ENCODE data around the gene IQGAP2.
"Not testable (repeated sequence)": the region's sequence is repeated elsewhere in the genome, so short reads cannot be mapped to it uniquely, and the experiment has no call there.

The IQGAP2 gene

DNA sequence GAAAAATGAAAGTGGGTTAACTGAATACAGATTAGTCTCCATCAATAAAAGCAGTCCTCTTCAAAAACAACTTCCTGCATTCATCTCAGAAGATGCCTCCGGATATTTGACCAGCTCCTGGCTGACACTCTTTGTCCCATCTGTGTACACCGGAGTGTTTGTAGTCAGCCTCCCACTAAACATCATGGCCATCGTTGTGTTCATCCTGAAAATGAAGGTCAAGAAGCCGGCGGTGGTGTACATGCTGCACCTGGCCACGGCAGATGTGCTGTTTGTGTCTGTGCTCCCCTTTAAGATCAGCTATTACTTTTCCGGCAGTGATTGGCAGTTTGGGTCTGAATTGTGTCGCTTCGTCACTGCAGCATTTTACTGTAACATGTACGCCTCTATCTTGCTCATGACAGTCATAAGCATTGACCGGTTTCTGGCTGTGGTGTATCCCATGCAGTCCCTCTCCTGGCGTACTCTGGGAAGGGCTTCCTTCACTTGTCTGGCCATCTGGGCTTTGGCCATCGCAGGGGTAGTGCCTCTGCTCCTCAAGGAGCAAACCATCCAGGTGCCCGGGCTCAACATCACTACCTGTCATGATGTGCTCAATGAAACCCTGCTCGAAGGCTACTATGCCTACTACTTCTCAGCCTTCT is 329.4 kb downstream of the IQGAP2 start:
- peaks cover 0 to 8% of the 10 kb centered on the region in 2 donors for H3K9me3 Mint-ChIP-seq
- peaks cover 49 to 57% of the 10 kb centered on the region in 2 donors for H3K4me1 Mint-ChIP-seq (ENCODE audit: low read depth in 2 of 2)
- peak overlapping the region; percentile 57 to 61 for H3K4me3 Mint-ChIP-seq
- peak; percentile 36 for ATAC-seq (replicated peaks)
- no peaks in the 10 kb centered on the region for H3K27me3 Mint-ChIP-seq
- DNase-seq, result no peak
- H3K36me3 Mint-ChIP-seq (ENCODE audit: insufficient read depth), result peaks cover 29% of the 10 kb centered on the region
- peak overlapping the region; percentile 90 to 98 for H3K27ac Mint-ChIP-seq

DNA sequence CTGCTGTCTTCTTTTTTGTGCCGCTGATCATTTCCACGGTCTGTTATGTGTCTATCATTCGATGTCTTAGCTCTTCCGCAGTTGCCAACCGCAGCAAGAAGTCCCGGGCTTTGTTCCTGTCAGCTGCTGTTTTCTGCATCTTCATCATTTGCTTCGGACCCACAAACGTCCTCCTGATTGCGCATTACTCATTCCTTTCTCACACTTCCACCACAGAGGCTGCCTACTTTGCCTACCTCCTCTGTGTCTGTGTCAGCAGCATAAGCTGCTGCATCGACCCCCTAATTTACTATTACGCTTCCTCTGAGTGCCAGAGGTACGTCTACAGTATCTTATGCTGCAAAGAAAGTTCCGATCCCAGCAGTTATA is 329.9 kb downstream of the IQGAP2 start:
- peaks cover 31% of the 10 kb centered on the region for H3K36me3 Mint-ChIP-seq (ENCODE audit: insufficient read depth)
- H3K4me1 Mint-ChIP-seq (ENCODE audit: low read depth in 2 of 2), result peaks cover 52 to 61% of the 10 kb centered on the region in 2 donors
- H3K9me3 Mint-ChIP-seq, result peaks cover 0 to 8% of the 10 kb centered on the region in 2 donors
- H3K27ac Mint-ChIP-seq, result peak overlapping the region; percentile 90 to 98
- DNase-seq, result peak; percentile 70 to 75 (median 73)
- H3K27me3 Mint-ChIP-seq, result no peaks in the 10 kb centered on the region
- peak overlapping the region; percentile 57 to 61 for H3K4me3 Mint-ChIP-seq
- peak; percentile 85 for ATAC-seq (replicated peaks)

DNA sequence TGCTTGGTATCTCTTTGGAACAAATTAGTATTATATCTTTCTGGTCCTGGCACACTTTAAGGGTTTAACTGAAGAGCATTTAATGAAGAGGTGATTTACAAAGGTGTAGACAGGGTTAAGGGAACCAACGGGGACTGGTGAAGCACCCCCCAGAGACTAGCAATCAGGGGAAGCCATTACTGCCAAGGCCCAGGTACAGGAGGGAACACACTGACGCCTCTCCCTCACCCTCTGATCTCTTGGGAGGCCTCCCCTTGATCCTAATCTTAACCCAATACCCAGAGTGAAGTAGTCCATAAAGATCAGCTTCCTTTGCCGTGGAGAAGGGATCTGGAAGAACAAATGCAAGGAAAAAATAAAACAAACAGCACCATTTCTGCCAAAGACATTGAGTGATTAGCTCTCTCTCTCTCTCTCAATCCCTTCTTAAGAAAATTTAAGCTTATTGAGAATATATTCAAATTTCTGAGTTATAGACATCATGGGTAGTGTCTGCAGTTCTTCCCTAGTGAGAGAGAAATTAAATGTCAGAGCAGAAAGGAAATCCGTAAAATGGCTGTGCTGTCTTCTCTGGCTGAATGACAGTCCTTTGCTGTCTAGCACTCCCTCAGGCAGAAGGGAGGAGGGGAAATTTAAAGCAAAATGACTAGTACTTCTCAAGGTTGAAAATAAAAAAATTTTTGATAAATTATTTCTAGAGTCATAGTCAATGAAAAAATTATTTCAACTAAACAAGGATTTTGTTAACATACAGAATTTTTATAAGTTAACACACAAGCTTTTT is 332.9 kb downstream of the IQGAP2 start:
- Mint-ChIP-seq H3K4me1 (ENCODE audit: low read depth in 2 of 2) (peaks cover 57 to 65% of the 10 kb centered on the region in 2 donors), H3K4me3 (peak overlapping the region; percentile 73 to 86), H3K27ac (peak overlapping the region; percentile 97 to 100), H3K9me3 (no peaks in the 10 kb centered on the region), H3K27me3 (no peaks in the 10 kb centered on the region), H3K36me3 (ENCODE audit: insufficient read depth) (peaks cover 39% of the 10 kb centered on the region)
- no peak for DNase-seq
- ATAC-seq (replicated peaks), result no peak

DNA sequence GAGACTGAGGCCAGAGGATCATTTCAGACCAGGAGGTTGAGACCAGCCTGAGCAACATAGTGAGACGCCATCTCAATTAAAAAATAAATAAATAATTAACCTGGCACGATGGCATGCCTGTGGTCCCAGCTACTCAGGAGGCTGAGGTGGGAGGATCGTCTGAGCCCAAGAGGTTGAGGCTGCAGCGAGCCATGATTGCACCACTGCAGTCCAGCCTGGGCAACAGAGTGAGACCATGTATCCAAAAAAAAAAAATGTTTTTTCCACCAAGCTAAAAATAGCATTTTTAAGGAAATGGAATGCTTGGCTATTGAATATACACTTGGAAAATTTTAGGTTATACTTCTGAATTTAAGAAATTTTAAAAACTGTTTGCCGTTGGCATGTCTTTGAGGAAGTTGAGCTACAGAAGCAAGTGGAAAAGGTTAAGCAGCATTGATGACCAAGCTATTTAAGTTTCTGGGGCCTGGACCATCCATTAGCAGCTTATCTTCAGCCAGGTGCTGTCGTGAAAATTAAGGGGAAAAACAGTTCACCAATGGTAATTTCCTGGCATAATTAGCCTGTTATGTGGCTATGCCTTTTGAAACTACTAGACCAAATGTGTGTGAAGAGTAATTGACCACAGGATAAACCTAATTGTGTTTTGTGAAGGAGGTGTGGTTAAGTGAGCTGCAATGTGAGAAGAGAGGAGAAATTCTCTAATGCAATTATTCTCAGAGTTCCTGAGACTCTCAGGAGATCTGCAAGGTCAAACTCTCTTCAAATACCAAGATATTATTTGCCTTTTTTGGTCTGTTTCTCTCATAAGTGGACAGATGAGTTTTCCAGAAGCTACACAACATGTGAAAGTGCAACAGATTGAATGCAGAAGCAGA is 333.8 kb downstream of the IQGAP2 start:
- peaks cover 39% of the 10 kb centered on the region for H3K36me3 Mint-ChIP-seq (ENCODE audit: insufficient read depth)
- DNase-seq (peak in 1 of 3 experiments; percentile 14), ATAC-seq (replicated peaks) (no peak)
- H3K4me3 Mint-ChIP-seq, result peak overlapping the region; percentile 73 to 86
- no peaks in the 10 kb centered on the region for H3K9me3 Mint-ChIP-seq
- peak overlapping the region; percentile 97 to 100 for H3K27ac Mint-ChIP-seq
- H3K27me3 Mint-ChIP-seq, result no peaks in the 10 kb centered on the region
- peaks cover 57 to 67% of the 10 kb centered on the region in 2 donors for H3K4me1 Mint-ChIP-seq (ENCODE audit: low read depth in 2 of 2)

DNA sequence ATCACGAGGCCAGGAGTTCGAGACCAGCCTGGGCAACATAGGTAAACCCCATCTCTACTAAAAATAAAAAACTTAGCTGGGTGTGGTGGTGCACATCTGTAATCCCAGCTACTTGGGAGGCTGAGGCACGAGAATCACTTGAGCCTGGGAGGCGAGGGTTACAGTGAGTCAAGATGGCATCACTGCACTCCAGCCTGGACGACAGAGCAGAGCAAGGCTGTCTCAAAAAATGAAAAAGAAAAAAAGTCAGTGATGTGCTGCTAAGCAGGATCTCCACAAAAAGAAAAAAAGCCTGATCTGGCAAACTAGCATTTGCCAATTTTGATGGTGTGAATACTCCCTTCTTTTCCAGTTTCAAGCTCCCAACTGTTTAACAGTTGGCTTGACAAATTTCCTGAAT is 334.8 kb downstream of the IQGAP2 start:
- H3K27ac Mint-ChIP-seq, result peak overlapping the region; percentile 97 to 100
- no peak for DNase-seq
- H3K36me3 Mint-ChIP-seq (ENCODE audit: insufficient read depth), result peaks cover 34% of the 10 kb centered on the region
- H3K4me3 Mint-ChIP-seq, result peak overlapping the region; percentile 73 to 86
- no peak for ATAC-seq (replicated peaks)
- H3K9me3 Mint-ChIP-seq, result no peaks in the 10 kb centered on the region
- H3K4me1 Mint-ChIP-seq (ENCODE audit: low read depth in 2 of 2), result peaks cover 50 to 60% of the 10 kb centered on the region in 2 donors
- H3K27me3 Mint-ChIP-seq, result no peaks in the 10 kb centered on the region

DNA sequence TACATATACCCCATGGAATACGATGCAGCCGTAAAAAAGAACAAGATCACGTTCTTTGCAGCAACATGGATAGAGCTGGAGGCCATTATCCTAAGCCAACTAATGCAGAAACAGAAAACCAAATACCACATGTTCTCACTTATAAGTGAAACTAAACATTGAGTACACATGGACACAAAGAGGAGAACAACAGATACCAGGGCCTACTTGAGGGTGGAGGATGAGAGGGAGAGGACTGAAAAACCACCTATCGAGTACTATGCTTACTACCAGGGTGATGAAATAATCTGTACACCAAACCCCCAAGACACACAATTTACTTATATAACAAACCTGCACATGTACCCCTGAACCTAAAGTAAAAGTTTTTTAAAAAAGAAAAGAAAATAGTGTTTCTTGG is 338.4 kb downstream of the IQGAP2 start:
- H3K27ac Mint-ChIP-seq, result peak overlapping the region; percentile 18 to 97
- not testable (repeated sequence) for H3K4me3 Mint-ChIP-seq; H3K9me3 Mint-ChIP-seq; DNase-seq; H3K27me3 Mint-ChIP-seq; ATAC-seq (replicated peaks)
- peaks cover 30 to 40% of the 10 kb centered on the region in 2 donors for H3K4me1 Mint-ChIP-seq (ENCODE audit: low read depth in 2 of 2)
- H3K36me3 Mint-ChIP-seq (ENCODE audit: insufficient read depth), result peaks cover 32% of the 10 kb centered on the region

DNA sequence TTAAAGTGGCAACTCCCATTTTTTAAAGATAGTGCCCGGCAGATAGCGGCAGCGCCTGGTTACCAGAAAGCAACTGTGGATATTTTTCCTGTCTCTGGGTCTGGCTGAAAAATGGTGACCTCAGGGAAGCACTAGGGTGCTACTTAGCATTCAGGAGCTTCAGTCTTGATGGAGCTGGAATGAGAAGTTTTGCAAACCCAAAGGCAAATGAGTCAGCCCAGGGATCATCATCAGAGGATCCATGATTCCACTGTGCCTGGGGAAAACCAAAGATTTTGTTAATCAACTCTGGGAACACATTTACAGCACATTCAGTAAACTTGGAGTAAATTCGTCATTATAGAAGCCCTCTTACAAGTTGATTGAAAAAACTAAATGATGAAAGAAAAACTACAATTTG is 339.5 kb downstream of the IQGAP2 start:
- Mint-ChIP-seq H3K4me1 (ENCODE audit: low read depth in 2 of 2) (peaks cover 23 to 32% of the 10 kb centered on the region in 2 donors), H3K9me3 (no peaks in the 10 kb centered on the region), H3K36me3 (ENCODE audit: insufficient read depth) (peaks cover 25% of the 10 kb centered on the region), H3K27me3 (no peaks in the 10 kb centered on the region), H3K4me3 (no peak overlapping the region), H3K27ac (peak overlapping the region in 1 of 2 donors; percentile 97)
- DNase-seq (no peak), ATAC-seq (replicated peaks) (no peak)

DNA sequence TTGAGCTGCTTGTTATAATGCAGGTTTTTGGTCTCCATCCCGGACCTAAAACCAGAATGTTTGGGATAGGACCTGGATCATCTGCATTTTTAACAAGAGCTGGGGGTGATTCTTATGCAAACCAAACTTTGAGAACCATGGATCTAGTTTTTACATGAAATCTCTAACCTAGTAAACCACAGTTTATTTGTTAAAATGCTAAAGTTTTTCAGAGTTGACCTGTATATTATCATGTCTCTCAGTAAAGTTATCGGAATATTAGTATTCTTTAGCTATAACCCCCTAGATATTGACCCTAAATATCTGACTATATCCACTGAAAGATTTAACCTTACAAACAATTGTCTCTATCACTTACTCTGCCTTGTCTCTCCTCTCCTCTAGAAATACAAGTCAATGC is 341.5 kb downstream of the IQGAP2 start:
- Mint-ChIP-seq H3K4me3 (no peak overlapping the region), H3K27me3 (no peaks in the 10 kb centered on the region), H3K27ac (no peak overlapping the region), H3K4me1 (ENCODE audit: low read depth in 2 of 2) (peaks cover 7 to 20% of the 10 kb centered on the region in 2 donors), H3K36me3 (ENCODE audit: insufficient read depth) (peaks cover 9% of the 10 kb centered on the region), H3K9me3 (no peaks in the 10 kb centered on the region)
- ATAC-seq (replicated peaks) (no peak), DNase-seq (no peak)

DNA sequence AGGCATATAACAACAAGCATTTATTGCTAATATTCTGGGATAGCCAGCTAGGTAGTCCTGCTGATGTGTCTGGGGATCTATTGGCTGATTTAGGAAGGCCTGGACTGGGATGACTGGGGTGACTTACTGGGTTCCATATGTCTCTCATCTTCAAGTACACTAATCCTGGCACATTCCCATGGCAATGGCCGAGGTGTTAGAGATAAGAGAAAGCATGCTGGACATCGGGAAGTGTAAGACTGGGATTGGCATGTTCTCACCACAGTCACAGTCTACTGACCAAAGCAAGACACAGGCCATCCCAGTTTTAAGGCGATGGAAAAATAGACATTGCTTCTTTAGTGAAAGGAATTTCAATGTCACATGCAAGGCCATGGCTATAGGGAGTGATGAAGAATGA is 342.6 kb downstream of the IQGAP2 start:
- Mint-ChIP-seq H3K27ac (no peak overlapping the region), H3K4me1 (ENCODE audit: low read depth in 2 of 2) (peaks cover 3 to 20% of the 10 kb centered on the region in 2 donors)

DNA sequence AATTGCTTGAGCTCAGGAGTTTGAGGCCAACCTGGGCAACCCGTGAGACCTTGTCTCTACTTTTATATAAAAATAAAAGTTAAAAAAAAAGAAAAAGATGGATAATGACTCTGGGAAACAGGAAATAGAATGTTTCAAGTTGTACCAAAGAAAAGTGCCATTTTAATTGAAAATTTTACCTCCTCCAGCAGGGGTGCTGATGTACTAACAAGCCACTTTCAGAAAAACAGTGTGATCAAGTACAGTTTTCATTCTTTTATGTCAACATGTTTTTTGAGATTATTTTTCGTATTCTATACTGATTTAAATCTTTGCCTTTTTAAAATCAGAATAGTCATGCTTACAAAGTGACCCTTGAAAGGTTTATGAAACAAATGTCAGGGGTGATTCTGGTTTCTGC is 343.6 kb downstream of the IQGAP2 start:
- no peak for DNase-seq
- peaks cover 4% of the 10 kb centered on the region for H3K36me3 Mint-ChIP-seq (ENCODE audit: insufficient read depth)

More for the DNA sequence above, 342.6 kb downstream of the IQGAP2 start:
- ATAC-seq (replicated peaks) (no peak), DNase-seq (no peak)
- Mint-ChIP-seq H3K4me3 (no peak overlapping the region), H3K36me3 (ENCODE audit: insufficient read depth) (peaks cover 4% of the 10 kb centered on the region), H3K27me3 (no peaks in the 10 kb centered on the region), H3K9me3 (no peaks in the 10 kb centered on the region)

DNA sequence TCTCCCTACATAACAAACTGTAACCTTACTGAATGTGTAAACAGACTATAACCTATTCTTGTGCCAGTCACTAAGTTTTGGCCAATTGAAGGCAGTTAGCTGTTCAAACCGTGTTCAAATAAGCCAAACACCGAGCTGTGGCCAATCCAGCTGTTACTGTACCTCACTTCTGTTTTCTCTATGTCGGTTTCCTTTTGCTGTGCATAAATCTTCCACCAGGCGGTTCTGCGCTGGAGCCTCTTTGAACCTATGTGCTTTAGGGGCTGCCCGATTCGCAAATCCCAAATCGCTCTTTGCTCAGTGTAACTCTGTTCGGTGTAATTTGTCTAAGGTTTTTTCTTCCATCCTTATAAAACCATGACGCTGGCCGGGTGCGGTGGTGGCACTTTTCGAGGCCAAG is 344.6 kb downstream of the IQGAP2 start:
- Mint-ChIP-seq H3K27ac (no peak overlapping the region), H3K9me3 (no peaks in the 10 kb centered on the region), H3K36me3 (ENCODE audit: insufficient read depth) (peaks cover 4% of the 10 kb centered on the region), H3K4me3 (no peak overlapping the region), H3K27me3 (no peaks in the 10 kb centered on the region), H3K4me1 (ENCODE audit: low read depth in 2 of 2) (peaks cover 0 to 11% of the 10 kb centered on the region in 2 donors)
- ATAC-seq (replicated peaks), result no peak
- no peak for DNase-seq

More for the DNA sequence above, 343.6 kb downstream of the IQGAP2 start:
- Mint-ChIP-seq H3K9me3 (no peaks in the 10 kb centered on the region), H3K4me3 (no peak overlapping the region), H3K27me3 (no peaks in the 10 kb centered on the region), H3K27ac (no peak overlapping the region), H3K4me1 (ENCODE audit: low read depth in 2 of 2) (peaks cover 0 to 12% of the 10 kb centered on the region in 2 donors)
- no peak for ATAC-seq (replicated peaks)

DNA sequence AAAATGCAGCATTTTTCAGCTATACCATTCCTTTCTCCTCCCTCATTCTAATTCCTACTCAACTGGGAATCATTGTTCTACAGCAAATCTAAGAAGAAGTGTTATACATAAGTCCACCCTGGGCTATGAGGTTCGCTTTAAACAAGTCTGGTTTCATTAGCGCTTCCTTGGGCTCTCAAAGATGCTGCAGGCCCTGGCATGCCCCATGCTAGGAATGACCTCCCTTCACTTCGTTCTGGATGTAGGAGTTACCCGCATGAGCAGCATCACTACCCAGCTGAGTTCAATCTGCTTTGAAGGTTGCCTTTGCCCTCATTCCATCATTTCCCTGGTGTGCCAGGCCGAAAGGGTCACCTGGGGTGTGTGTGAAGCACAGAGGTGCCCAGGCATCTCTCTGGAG is 348.2 kb downstream of the IQGAP2 start:
- ATAC-seq (replicated peaks) (no peak), DNase-seq (no peak)
- Mint-ChIP-seq H3K27me3 (no peaks in the 10 kb centered on the region), H3K27ac (no peak overlapping the region), H3K4me3 (no peak overlapping the region), H3K9me3 (no peaks in the 10 kb centered on the region), H3K4me1 (ENCODE audit: low read depth in 2 of 2) (peaks cover 2 to 7% of the 10 kb centered on the region in 2 donors), H3K36me3 (ENCODE audit: insufficient read depth) (no peaks in the 10 kb centered on the region)

DNA sequence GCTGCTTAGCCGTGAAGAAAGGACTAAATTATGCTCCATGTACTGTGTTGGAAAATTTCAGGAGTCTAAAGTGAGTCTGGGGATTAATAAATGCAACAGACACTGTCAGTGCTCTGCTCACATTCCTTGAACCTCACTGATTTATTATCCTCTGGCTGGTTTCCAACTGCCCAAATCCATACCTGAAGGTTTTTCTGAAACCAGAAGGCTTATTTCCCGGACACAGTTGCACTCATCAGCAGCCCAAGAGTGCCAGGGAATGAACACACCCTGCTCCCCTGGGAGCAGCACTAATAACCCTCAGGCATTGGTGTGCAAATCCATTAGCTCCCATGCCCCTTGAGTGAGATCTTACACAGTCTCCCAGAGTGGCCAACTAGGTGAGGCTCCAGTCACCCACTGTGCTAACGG is 351.6 kb downstream of the IQGAP2 start:
- H3K27ac Mint-ChIP-seq, result no peak overlapping the region
- H3K4me1 Mint-ChIP-seq (ENCODE audit: low read depth in 2 of 2), result peaks cover 0 to 2% of the 10 kb centered on the region in 2 donors
- H3K9me3 Mint-ChIP-seq, result no peaks in the 10 kb centered on the region
- no peaks in the 10 kb centered on the region for H3K27me3 Mint-ChIP-seq
- no peaks in the 10 kb centered on the region for H3K36me3 Mint-ChIP-seq (ENCODE audit: insufficient read depth)
- H3K4me3 Mint-ChIP-seq, result no peak overlapping the region
- ATAC-seq (replicated peaks) (no peak), DNase-seq (no peak)
